ENCODE measurements around the gene G6PC3. TPM values are rescaled to one million over a fixed set of nuclear protein-coding genes. Genes with fewer than 3 reads are reported as not detected.

Gene G6PC3
- total RNA-seq, 1 donor from 2014 or later, result 16.6 TPM

DNA sequence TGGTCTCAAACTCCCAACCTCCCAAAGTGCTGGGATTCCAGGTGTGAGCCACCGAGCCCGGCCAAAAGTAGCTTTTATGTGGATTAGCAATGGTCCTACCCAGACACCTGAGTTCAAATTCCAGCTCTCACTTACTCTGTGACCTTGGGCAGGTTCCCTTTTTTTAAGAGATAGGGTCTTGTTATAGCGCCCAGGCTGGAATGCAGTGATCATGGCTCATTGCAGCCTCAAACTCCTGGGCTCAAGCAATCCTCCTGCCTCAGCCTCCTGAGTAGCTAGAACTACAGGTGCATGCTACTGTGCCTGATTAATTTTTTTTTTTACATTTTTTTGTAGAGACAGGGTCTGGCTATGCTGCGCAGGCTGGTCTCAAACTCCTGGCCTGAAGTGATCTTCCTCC, 36.3 kb downstream of the G6PC3 start:
- Histone ChIP-seq H3K27ac (no peak overlapping the region), H4K20me1 (ENCODE audit: low read depth) (peaks cover 64% of the 10 kb centered on the region), H3F3A (ENCODE audit: low read depth) (peaks cover 5% of the 10 kb centered on the region), H3K36me3 (no peaks in the 10 kb centered on the region), H2AFZ (replicated peaks) (no peak overlapping the region), H3K4me2 (no peak overlapping the region), H3K9me3 (ENCODE audit: low read depth) (no peaks in the 10 kb centered on the region), H3K27me3 (no peaks in the 10 kb centered on the region), H3K4me1 (peaks cover 12% of the 10 kb centered on the region), H3K9ac (no peak overlapping the region), H3K4me3 (no peak overlapping the region), H3K79me2 (ENCODE audit: low read depth) (no peaks in the 10 kb centered on the region)
- no peak overlapping the region for H3K27ac Mint-ChIP-seq
- no peak overlapping the region for H3K4me3 Mint-ChIP-seq
- TF ChIP-seq EZH2phosphoT487 (IDR thresholded peaks at IDR 0.05) (no peak), EZH2 (IDR thresholded peaks at IDR 0.05) (no peak)
- TF ChIP-seq, protein P1, sequence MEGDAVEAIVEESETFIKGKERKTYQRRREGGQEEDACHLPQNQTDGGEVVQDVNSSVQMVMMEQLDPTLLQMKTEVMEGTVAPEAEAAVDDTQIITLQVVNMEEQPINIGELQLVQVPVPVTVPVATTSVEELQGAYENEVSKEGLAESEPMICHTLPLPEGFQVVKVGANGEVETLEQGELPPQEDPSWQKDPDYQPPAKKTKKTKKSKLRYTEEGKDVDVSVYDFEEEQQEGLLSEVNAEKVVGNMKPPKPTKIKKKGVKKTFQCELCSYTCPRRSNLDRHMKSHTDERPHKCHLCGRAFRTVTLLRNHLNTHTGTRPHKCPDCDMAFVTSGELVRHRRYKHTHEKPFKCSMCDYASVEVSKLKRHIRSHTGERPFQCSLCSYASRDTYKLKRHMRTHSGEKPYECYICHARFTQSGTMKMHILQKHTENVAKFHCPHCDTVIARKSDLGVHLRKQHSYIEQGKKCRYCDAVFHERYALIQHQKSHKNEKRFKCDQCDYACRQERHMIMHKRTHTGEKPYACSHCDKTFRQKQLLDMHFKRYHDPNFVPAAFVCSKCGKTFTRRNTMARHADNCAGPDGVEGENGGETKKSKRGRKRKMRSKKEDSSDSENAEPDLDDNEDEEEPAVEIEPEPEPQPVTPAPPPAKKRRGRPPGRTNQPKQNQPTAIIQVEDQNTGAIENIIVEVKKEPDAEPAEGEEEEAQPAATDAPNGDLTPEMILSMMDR (IDR thresholded peaks at IDR 0.05), result no peak
- peaks cover 55% of the 10 kb centered on the region for H3K4me1 Mint-ChIP-seq
- no peaks in the 10 kb centered on the region for H3K36me3 Mint-ChIP-seq
- H3K9me3 Mint-ChIP-seq, result no peaks in the 10 kb centered on the region
- DNase-seq (ENCODE audit: low spot score), result no peak
- no peaks in the 10 kb centered on the region for H3K27me3 Mint-ChIP-seq (ENCODE audit: insufficient read depth, low read depth)

DNA sequence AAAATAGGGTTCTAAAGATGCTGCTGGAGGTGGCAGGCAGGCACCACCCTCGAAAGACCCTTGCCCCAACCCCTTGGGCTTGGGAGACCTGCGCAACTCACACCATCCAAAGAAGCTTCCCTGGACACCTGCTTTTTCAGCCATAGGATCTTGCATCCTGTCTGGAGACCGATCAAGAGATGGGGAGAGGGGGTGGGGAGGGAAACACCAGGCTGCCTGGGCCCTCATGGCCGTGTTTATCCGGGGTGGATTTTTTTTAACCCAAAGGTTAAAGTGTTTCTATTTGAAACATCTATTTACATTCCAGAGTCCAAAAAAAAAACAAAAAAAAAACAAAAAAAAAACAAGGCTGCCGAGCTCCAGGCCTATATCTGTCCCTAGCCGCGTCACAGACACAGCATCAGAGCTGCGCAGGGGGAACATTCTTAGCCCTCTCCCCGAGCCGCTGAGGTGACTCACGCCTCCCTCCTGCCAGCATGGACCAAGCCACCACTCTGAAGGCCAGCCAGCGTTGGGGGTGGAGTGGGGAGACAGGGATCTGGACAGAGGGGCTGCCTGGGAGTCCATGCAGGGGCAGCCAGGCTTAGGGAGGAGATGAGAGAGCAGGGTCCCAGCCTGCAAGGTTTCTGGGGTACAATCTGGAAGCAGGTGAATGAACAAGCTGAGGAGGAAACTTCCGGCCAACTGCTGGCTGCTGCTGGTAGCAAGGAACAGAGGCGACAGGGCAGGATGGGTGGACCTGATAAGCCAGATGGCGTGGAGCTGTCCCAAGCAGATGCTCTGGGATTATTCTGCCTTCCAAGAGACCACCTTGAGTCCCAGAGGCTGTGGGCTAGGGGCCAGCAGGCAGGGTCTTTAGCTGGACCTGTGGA, 38.1 kb downstream of the G6PC3 start:
- Histone ChIP-seq H3K27me3 (no peaks in the 10 kb centered on the region), H3K79me2 (ENCODE audit: low read depth) (no peaks in the 10 kb centered on the region), H3K36me3 (no peaks in the 10 kb centered on the region), H4K20me1 (ENCODE audit: low read depth) (peaks cover 82% of the 10 kb centered on the region), H3K4me2 (no peak overlapping the region), H3K9me3 (ENCODE audit: low read depth) (no peaks in the 10 kb centered on the region), H3F3A (ENCODE audit: low read depth) (peaks cover 5% of the 10 kb centered on the region), H3K4me1 (peaks cover 12% of the 10 kb centered on the region), H3K9ac (no peak overlapping the region), H2AFZ (replicated peaks) (no peak overlapping the region), H3K27ac (no peak overlapping the region), H3K4me3 (no peak overlapping the region)
- Mint-ChIP-seq H3K9me3 (no peaks in the 10 kb centered on the region), H3K4me3 (no peak overlapping the region), H3K27me3 (ENCODE audit: insufficient read depth, low read depth) (peaks cover under 1% of the 10 kb centered on the region), H3K27ac (no peak overlapping the region), H3K4me1 (peaks cover 44% of the 10 kb centered on the region), H3K36me3 (no peaks in the 10 kb centered on the region)
- TF ChIP-seq, protein P1 (IDR thresholded peaks at IDR 0.05), result no peak
- TF ChIP-seq EZH2phosphoT487 (IDR thresholded peaks at IDR 0.05) (no peak), EZH2 (IDR thresholded peaks at IDR 0.05) (no peak)
- DNase-seq (ENCODE audit: low spot score), result no peak

DNA sequence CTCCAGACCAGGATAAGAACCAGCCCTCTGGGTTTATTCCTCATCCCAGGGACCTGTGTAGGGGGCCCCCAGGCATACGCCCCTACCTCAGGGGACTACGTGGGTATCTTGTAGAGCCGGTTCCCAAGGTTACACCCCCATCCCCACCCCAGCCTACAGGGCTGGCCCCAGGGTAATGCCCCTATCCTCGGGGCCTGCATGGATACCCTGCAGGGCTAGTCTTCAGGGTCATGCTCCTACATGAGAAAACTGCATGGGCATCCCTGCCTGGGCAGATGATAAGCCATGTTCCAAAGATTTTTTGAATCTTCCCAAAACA, 38.7 kb downstream of the G6PC3 start:
- Histone ChIP-seq H3K4me1 (peaks cover 12% of the 10 kb centered on the region), H3K4me2 (no peak overlapping the region), H2AFZ (replicated peaks) (no peak overlapping the region), H3F3A (ENCODE audit: low read depth) (peaks cover 5% of the 10 kb centered on the region), H3K79me2 (ENCODE audit: low read depth) (no peaks in the 10 kb centered on the region), H3K27ac (no peak overlapping the region), H3K9ac (no peak overlapping the region), H4K20me1 (ENCODE audit: low read depth) (peaks cover 87% of the 10 kb centered on the region), H3K4me3 (no peak overlapping the region), H3K9me3 (ENCODE audit: low read depth) (no peaks in the 10 kb centered on the region), H3K27me3 (no peaks in the 10 kb centered on the region), H3K36me3 (no peaks in the 10 kb centered on the region)
- H3K4me3 Mint-ChIP-seq, result no peak overlapping the region
- H3K9me3 Mint-ChIP-seq, result no peaks in the 10 kb centered on the region
- no peak overlapping the region for H3K27ac Mint-ChIP-seq
- H3K4me1 Mint-ChIP-seq, result peaks cover 44% of the 10 kb centered on the region
- peaks cover 2% of the 10 kb centered on the region for H3K27me3 Mint-ChIP-seq (ENCODE audit: insufficient read depth, low read depth)
- TF ChIP-seq EZH2 (IDR thresholded peaks at IDR 0.05), result no peak
- TF ChIP-seq, protein P1 (IDR thresholded peaks at IDR 0.05), result no peak
- no peak for TF ChIP-seq EZH2phosphoT487 (IDR thresholded peaks at IDR 0.05)
- H3K36me3 Mint-ChIP-seq, result no peaks in the 10 kb centered on the region
- no peak for DNase-seq (ENCODE audit: low spot score)

Measured in neural progenitor cell (in vitro differentiated cells).